Kidney capillary endothelial cell (primary cell): ENCODE results near the gene CARS1.

Source experiments
- DNase-seq: peaks from one replicate; pipeline ENCODE4 v3.0.0-alpha.2; 2018; ENCODE audit warnings: low spot score

CARS1 gene

GRCh38 chr11:3057069-3057963 is at the start of gene CARS1:
Gene CARS1, minus strand, starts transcription at chr11:3057423. Its CDS starts 56 bp downstream, at chr11:3057367.
- DNase-seq = peak; percentile 88

- no peak for DNase-seq
These were observed 48.8 kb upstream of the CARS1 start for GRCh38 chr11:3105791-3106735.

- no peak for DNase-seq
These were observed 48.0 kb upstream of the CARS1 start for GRCh38 chr11:3104961-3105790.

- DNase-seq = no peak
These were observed 47.0 kb upstream of the CARS1 start for GRCh38 chr11:3104051-3104714.

GRCh38 chr11:3103076-3103475 is 45.9 kb upstream of the CARS1 start:
- DNase-seq = no peak

- DNase-seq = no peak
These were observed 45.4 kb upstream of the CARS1 start for GRCh38 chr11:3102641-3102921.

GRCh38 chr11:3101921-3102640 is 44.9 kb upstream of the CARS1 start:
- DNase-seq = no peak

- no peak for DNase-seq
These were observed 42.0 kb upstream of the CARS1 start for GRCh38 chr11:3099178-3099577.

- DNase-seq = no peak
These were observed 39.8 kb upstream of the CARS1 start for GRCh38 chr11:3096909-3097530.

GRCh38 chr11:3095712-3096361 is 38.6 kb upstream of the CARS1 start:
- DNase-seq = peak; percentile 92

GRCh38 chr11:3094223-3094824 is 37.1 kb upstream of the CARS1 start:
- no peak for DNase-seq

- no peak for DNase-seq
These were observed 36.3 kb upstream of the CARS1 start for GRCh38 chr11:3093281-3094191.

- no peak for DNase-seq
These were observed 35.4 kb upstream of the CARS1 start for GRCh38 chr11:3092603-3093141.

- DNase-seq = peak; percentile 46
These were observed 34.8 kb upstream of the CARS1 start for GRCh38 chr11:3091846-3092602.

- no peak for DNase-seq
These were observed 34.0 kb upstream of the CARS1 start for GRCh38 chr11:3091081-3091845.

- no peak for DNase-seq
These were observed 33.1 kb upstream of the CARS1 start for GRCh38 chr11:3090096-3090901.
